MM.1S (cell line): ENCODE measurements around the gene RGMA.

ENCODE experiments used
- DNase-seq: peaks from one replicate; pipeline ENCODE4 v3.0.0-alpha.2; 2015
- H2AFZ ChIP-seq: fragments of 300-600 bp; sonication (generic); 2 replicates; pipeline ENCODE4 v1.6.0; 2016; ENCODE audit warnings: antibody characterized with exemption, low read length
- H3F3A ChIP-seq: fragments of 300-600 bp; sonication (generic); 2 replicates; pipeline ENCODE4 v1.6.1; 2016; ENCODE audit warnings: mild to moderate bottlenecking, antibody characterized with exemption, low read length, moderate library complexity, mixed read lengths; ENCODE audit not compliant: insufficient read depth
- H3K27ac ChIP-seq: fragments of 300-600 bp; sonication (generic); 2 replicates; pipeline ENCODE4 v1.5.1; 2016; ENCODE audit warnings: mild to moderate bottlenecking, low read length
- H3K27me3 ChIP-seq: fragments of 300-600 bp; sonication (generic); replicated peaks from 2 replicates; pipeline ENCODE4 v1.6.0; 2016; ENCODE audit warnings: low read length; ENCODE audit not compliant: insufficient read depth
- H3K36me3 ChIP-seq: fragments of 300-600 bp; sonication (generic); replicated peaks from 2 replicates; pipeline ENCODE4 v1.6.1; 2016; ENCODE audit warnings: mild to moderate bottlenecking, low read length, mixed read lengths; ENCODE audit not compliant: insufficient read depth
- H3K4me1 ChIP-seq: fragments of 300-600 bp; sonication (generic); 2 replicates; pipeline ENCODE4 v1.6.1; 2016; ENCODE audit warnings: low read length, mixed read lengths
- H3K4me2 ChIP-seq: fragments of 300-600 bp; sonication (generic); 2 replicates; pipeline ENCODE4 v1.6.0; 2016; ENCODE audit warnings: low read depth, low read length
- H3K4me3 ChIP-seq: fragments of 300-600 bp; sonication (generic); 2 replicates; pipeline ENCODE4 v1.5.1; 2016; ENCODE audit warnings: low read length, mixed read lengths
- H3K79me2 ChIP-seq: fragments of 300-600 bp; sonication (generic); 2 replicates; pipeline ENCODE4 v1.6.1; 2016; ENCODE audit warnings: mixed run types, low read length, mixed read lengths
- H3K9ac ChIP-seq: fragments of 300-600 bp; sonication (generic); 2 replicates; pipeline ENCODE4 v1.6.1; 2016; ENCODE audit warnings: low read length, mixed read lengths
- H3K9me2 ChIP-seq: fragments of 300-600 bp; sonication (generic); replicated peaks from 2 replicates; pipeline ENCODE4 v1.6.1; 2016; ENCODE audit warnings: mild to moderate bottlenecking, low read length, mixed read lengths; ENCODE audit not compliant: insufficient read depth
- H3K9me3 ChIP-seq: fragments of 300-600 bp; sonication (generic); replicated peaks from 2 replicates; pipeline ENCODE4 v1.6.1; 2016; ENCODE audit warnings: mild to moderate bottlenecking, low read length, mixed read lengths; ENCODE audit not compliant: insufficient read depth
- H4K20me1 ChIP-seq: fragments of 300-600 bp; sonication (generic); 2 replicates; pipeline ENCODE4 v1.6.1; 2016; ENCODE audit warnings: mild to moderate bottlenecking, low read length, moderate library complexity, mixed read lengths; ENCODE audit not compliant: insufficient read depth
- EZH2 ChIP-seq: fragments of 300-600 bp; sonication (generic); optimal IDR thresholded peaks from 2 replicates; pipeline ENCODE3; 2017; ENCODE audit warnings: low read depth, mild to moderate bottlenecking, antibody characterized with exemption, low read length, mixed read lengths
- EZH2phosphoT487 ChIP-seq: fragments of 300-600 bp; sonication (generic); IDR thresholded peaks from 2 replicates; pipeline ENCODE4 v1.6.1; 2018; ENCODE audit warnings: antibody characterized with exemption, low read length
- TF ChIP-seq, protein P1 (sequence below): fragments of 300-600 bp; sonication (generic); IDR thresholded peaks from 2 replicates; pipeline ENCODE4 v1.5.1; 2016; ENCODE audit warnings: antibody characterized with exemption, low read length, mixed read lengths

The RGMA gene

DNA sequence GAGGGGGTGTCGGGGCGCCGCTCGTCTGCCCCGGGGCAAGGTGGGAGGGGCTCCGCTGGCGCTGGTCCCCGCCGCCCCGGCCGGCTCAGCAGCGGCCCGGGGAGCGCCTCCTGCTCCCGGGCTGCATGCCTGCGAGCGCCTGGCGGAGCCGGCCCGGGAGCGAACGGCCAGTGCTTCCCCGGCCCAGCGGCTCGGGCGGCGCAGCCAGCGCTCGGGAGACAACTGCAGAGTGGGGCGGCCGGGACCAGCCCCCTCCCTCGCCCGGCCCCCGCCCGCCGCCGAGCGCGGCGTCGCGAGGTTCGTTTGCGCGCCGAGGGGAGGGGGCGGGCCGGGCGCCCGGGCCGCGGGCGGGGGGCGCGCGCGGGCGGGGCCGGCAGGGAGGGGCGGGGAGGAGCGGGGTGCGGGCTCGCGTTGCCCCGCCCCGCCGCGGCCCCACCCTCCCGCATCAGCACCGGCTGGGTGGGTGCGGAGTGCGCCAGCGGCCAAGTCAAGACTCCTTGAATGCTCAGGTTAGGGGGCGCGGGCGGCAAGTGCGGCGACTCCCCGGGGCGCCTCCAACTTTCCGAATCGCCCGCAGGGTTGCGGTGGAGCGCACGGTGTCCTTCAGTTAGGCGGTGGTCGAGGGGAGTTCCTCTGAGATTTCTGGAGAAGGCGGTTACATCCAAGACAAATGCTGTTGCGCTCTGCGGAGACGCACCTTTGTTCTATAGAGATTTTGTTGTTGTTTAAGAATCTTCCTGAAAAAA is at the start of gene RGMA:
RGMA (minus strand) TSS at position 231 of the 746 bp plus-strand sequence. CDS start 279 bp downstream, outside the sequence.
- peak within 1 kb of the TSS; percentile 78 for H3K4me2 ChIP-seq
- H3K79me2 ChIP-seq, result no peaks in the 10 kb centered on the region
- no peaks in the 10 kb centered on the region for H3K9me3 ChIP-seq
- no peak within 1 kb of the TSS for H3K9ac ChIP-seq
- no peaks in the 10 kb centered on the region for H3F3A ChIP-seq
- no peak for TF ChIP-seq EZH2
- TF ChIP-seq, protein P1, sequence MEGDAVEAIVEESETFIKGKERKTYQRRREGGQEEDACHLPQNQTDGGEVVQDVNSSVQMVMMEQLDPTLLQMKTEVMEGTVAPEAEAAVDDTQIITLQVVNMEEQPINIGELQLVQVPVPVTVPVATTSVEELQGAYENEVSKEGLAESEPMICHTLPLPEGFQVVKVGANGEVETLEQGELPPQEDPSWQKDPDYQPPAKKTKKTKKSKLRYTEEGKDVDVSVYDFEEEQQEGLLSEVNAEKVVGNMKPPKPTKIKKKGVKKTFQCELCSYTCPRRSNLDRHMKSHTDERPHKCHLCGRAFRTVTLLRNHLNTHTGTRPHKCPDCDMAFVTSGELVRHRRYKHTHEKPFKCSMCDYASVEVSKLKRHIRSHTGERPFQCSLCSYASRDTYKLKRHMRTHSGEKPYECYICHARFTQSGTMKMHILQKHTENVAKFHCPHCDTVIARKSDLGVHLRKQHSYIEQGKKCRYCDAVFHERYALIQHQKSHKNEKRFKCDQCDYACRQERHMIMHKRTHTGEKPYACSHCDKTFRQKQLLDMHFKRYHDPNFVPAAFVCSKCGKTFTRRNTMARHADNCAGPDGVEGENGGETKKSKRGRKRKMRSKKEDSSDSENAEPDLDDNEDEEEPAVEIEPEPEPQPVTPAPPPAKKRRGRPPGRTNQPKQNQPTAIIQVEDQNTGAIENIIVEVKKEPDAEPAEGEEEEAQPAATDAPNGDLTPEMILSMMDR, result no peak
- TF ChIP-seq EZH2phosphoT487, result no peak
- H3K36me3 ChIP-seq, result no peaks in the 10 kb centered on the region
- DNase-seq, result no peak
- peak within 1 kb of the TSS; percentile 33 for H2AFZ ChIP-seq
- H3K4me3 ChIP-seq, result peak within 1 kb of the TSS; percentile 59
- H3K27me3 ChIP-seq, result peaks cover 7% of the 10 kb centered on the region
- H3K9me2 ChIP-seq, result no peaks in the 10 kb centered on the region
- H3K27ac ChIP-seq, result no peak within 1 kb of the TSS
- H4K20me1 ChIP-seq, result no peaks in the 10 kb centered on the region
- H3K4me1 ChIP-seq, result no peaks in the 10 kb centered on the region

GRCh38 chr15:93136606-93137005 is 47.6 kb upstream of the RGMA start:
- no peak overlapping the region for H3K4me2 ChIP-seq
- no peaks in the 10 kb centered on the region for H3K27me3 ChIP-seq
- TF ChIP-seq EZH2, result no peak
- no peak for TF ChIP-seq EZH2phosphoT487
- TF ChIP-seq, protein P1, result no peak
- no peaks in the 10 kb centered on the region for H3F3A ChIP-seq
- H3K9me2 ChIP-seq, result no peaks in the 10 kb centered on the region
- H2AFZ ChIP-seq, result no peak overlapping the region
- no peak overlapping the region for H3K4me3 ChIP-seq
- DNase-seq, result no peak
- no peaks in the 10 kb centered on the region for H4K20me1 ChIP-seq
- no peaks in the 10 kb centered on the region for H3K4me1 ChIP-seq
- no peaks in the 10 kb centered on the region for H3K79me2 ChIP-seq
- no peak overlapping the region for H3K9ac ChIP-seq
- H3K27ac ChIP-seq, result no peak overlapping the region
- H3K36me3 ChIP-seq, result no peaks in the 10 kb centered on the region
- H3K9me3 ChIP-seq, result no peaks in the 10 kb centered on the region

DNA sequence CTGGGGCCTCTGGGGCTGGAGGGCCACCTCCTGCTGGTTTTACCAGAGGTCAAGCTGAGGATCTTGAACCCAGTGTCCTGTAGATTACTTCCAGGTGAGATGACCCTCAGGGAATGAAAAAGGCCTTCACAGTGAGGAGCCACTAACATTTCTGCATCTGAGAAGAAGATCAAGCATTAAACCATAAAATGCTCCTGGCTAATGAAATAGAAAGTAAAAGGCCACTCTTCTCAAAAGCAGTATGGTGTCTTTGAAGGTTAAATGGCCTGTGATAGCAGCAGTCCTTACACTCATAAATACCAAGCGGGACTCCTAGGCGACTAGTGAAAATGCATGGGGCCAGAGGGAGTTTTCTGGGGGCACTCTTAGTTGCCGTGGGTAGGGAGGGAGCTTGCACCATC is 47.0 kb upstream of the RGMA start:
- no peaks in the 10 kb centered on the region for H3K9me3 ChIP-seq
- TF ChIP-seq, protein P1, result no peak
- TF ChIP-seq EZH2 (no peak), EZH2phosphoT487 (no peak)
- H3K79me2 ChIP-seq, result no peaks in the 10 kb centered on the region
- no peak overlapping the region for H3K4me3 ChIP-seq
- H3F3A ChIP-seq, result no peaks in the 10 kb centered on the region
- no peaks in the 10 kb centered on the region for H3K27me3 ChIP-seq
- DNase-seq, result no peak
- no peaks in the 10 kb centered on the region for H3K9me2 ChIP-seq
- no peak overlapping the region for H2AFZ ChIP-seq
- H3K4me2 ChIP-seq, result no peak overlapping the region
- H4K20me1 ChIP-seq, result no peaks in the 10 kb centered on the region
- H3K27ac ChIP-seq, result no peak overlapping the region
- H3K9ac ChIP-seq, result no peak overlapping the region
- no peaks in the 10 kb centered on the region for H3K4me1 ChIP-seq
- H3K36me3 ChIP-seq, result no peaks in the 10 kb centered on the region
